Measurements from ENCODE around the gene WNT3.

Gene WNT3

GRCh38 chr17:46832331-46832821 lies 13.9 kb upstream of the WNT3 start:
- no peak overlapping the region for H3K4me3 ChIP-seq (ENCODE audit: severe bottlenecking)
- no peaks in the 10 kb centered on the region for H3K4me1 ChIP-seq (ENCODE audit: insufficient read depth, poor library complexity, severe bottlenecking)
- H3K27me3 ChIP-seq (ENCODE audit: insufficient read depth, poor library complexity, severe bottlenecking) = no peaks in the 10 kb centered on the region
- no peak for ATAC-seq (ENCODE audit: low read depth)
- DNase-seq (ENCODE audit: low spot score) = no peak
- no peaks in the 10 kb centered on the region for H3K36me3 ChIP-seq (ENCODE audit: low read depth)
- no peak overlapping the region for H3K27ac ChIP-seq (ENCODE audit: poor library complexity, severe bottlenecking)
- no peak for TF ChIP-seq CTCF (IDR thresholded peaks at IDR 0.05; ENCODE audit: poor library complexity, severe bottlenecking)
- H3K9me3 ChIP-seq (ENCODE audit: severe bottlenecking) = no peaks in the 10 kb centered on the region

- Histone ChIP-seq H3K4me3 (ENCODE audit: severe bottlenecking) (no peak overlapping the region), H3K4me1 (ENCODE audit: insufficient read depth, poor library complexity, severe bottlenecking) (no peaks in the 10 kb centered on the region), H3K9me3 (ENCODE audit: severe bottlenecking) (no peaks in the 10 kb centered on the region), H3K36me3 (ENCODE audit: low read depth) (no peaks in the 10 kb centered on the region), H3K27me3 (ENCODE audit: insufficient read depth, poor library complexity, severe bottlenecking) (no peaks in the 10 kb centered on the region), H3K27ac (ENCODE audit: poor library complexity, severe bottlenecking) (no peak overlapping the region)
- TF ChIP-seq CTCF (IDR thresholded peaks at IDR 0.05; ENCODE audit: poor library complexity, severe bottlenecking) = no peak
- ATAC-seq (ENCODE audit: low read depth) (no peak), DNase-seq (ENCODE audit: low spot score) (no peak)
Observed at GRCh38 chr17:46831573-46832330, 13.3 kb upstream of the WNT3 start.

GRCh38 chr17:46827274-46827673 lies 8.8 kb upstream of the WNT3 start:
- ATAC-seq (ENCODE audit: low read depth) = no peak
- H3K27ac ChIP-seq (ENCODE audit: poor library complexity, severe bottlenecking) = no peak overlapping the region
- H3K4me3 ChIP-seq (ENCODE audit: severe bottlenecking) = no peak overlapping the region
- no peak for DNase-seq (ENCODE audit: low spot score)
- no peaks in the 10 kb centered on the region for H3K36me3 ChIP-seq (ENCODE audit: low read depth)
- no peaks in the 10 kb centered on the region for H3K4me1 ChIP-seq (ENCODE audit: insufficient read depth, poor library complexity, severe bottlenecking)
- no peak for TF ChIP-seq CTCF (IDR thresholded peaks at IDR 0.05; ENCODE audit: poor library complexity, severe bottlenecking)
- no peaks in the 10 kb centered on the region for H3K27me3 ChIP-seq (ENCODE audit: insufficient read depth, poor library complexity, severe bottlenecking)
- no peaks in the 10 kb centered on the region for H3K9me3 ChIP-seq (ENCODE audit: severe bottlenecking)

GRCh38 chr17:46826116-46826515 lies 7.6 kb upstream of the WNT3 start:
- Histone ChIP-seq H3K9me3 (ENCODE audit: severe bottlenecking) (no peaks in the 10 kb centered on the region), H3K27ac (ENCODE audit: poor library complexity, severe bottlenecking) (no peak overlapping the region), H3K4me1 (ENCODE audit: insufficient read depth, poor library complexity, severe bottlenecking) (no peaks in the 10 kb centered on the region), H3K4me3 (ENCODE audit: severe bottlenecking) (no peak overlapping the region), H3K27me3 (ENCODE audit: insufficient read depth, poor library complexity, severe bottlenecking) (no peaks in the 10 kb centered on the region), H3K36me3 (ENCODE audit: low read depth) (no peaks in the 10 kb centered on the region)
- ATAC-seq (ENCODE audit: low read depth) (no peak), DNase-seq (ENCODE audit: low spot score) (no peak)
- TF ChIP-seq CTCF (IDR thresholded peaks at IDR 0.05; ENCODE audit: poor library complexity, severe bottlenecking) = no peak

GRCh38 chr17:46823657-46824056 lies 5.2 kb upstream of the WNT3 start:
- no peak for DNase-seq (ENCODE audit: low spot score)
- Histone ChIP-seq H3K27ac (ENCODE audit: poor library complexity, severe bottlenecking) (no peak overlapping the region), H3K4me1 (ENCODE audit: insufficient read depth, poor library complexity, severe bottlenecking) (no peaks in the 10 kb centered on the region), H3K27me3 (ENCODE audit: insufficient read depth, poor library complexity, severe bottlenecking) (peaks cover 13% of the 10 kb centered on the region), H3K4me3 (ENCODE audit: severe bottlenecking) (no peak overlapping the region), H3K36me3 (ENCODE audit: low read depth) (no peaks in the 10 kb centered on the region), H3K9me3 (ENCODE audit: severe bottlenecking) (no peaks in the 10 kb centered on the region)
- no peak for TF ChIP-seq CTCF (IDR thresholded peaks at IDR 0.05; ENCODE audit: poor library complexity, severe bottlenecking)
- no peak for ATAC-seq (ENCODE audit: low read depth)

All from RWPE2 (cell line).